Measurements from ENCODE around the gene HIC1. TPM values are rescaled to one million over a fixed set of nuclear protein-coding genes. Genes with fewer than 3 reads are reported as not detected.

The HIC1 gene
- total RNA-seq, 4 donors from 2014 or later, result 2.7 to 9.5 (median 4.9) TPM

- Histone ChIP-seq H3K27me3 (no peaks in the 10 kb centered on the region), H3K9me3 (no peaks in the 10 kb centered on the region), H3K36me3 (no peaks in the 10 kb centered on the region), H3K27ac (no peak overlapping the region), H3K4me3 (no peak overlapping the region), H3K4me1 (peaks cover 52% of the 10 kb centered on the region)
- TF ChIP-seq POLR2AphosphoS5 (IDR thresholded peaks at IDR 0.05) (no peak), POLR2A (IDR thresholded peaks at IDR 0.05) (no peak), EP300 (IDR thresholded peaks at IDR 0.05) (no peak)
- TF ChIP-seq, protein P1, sequence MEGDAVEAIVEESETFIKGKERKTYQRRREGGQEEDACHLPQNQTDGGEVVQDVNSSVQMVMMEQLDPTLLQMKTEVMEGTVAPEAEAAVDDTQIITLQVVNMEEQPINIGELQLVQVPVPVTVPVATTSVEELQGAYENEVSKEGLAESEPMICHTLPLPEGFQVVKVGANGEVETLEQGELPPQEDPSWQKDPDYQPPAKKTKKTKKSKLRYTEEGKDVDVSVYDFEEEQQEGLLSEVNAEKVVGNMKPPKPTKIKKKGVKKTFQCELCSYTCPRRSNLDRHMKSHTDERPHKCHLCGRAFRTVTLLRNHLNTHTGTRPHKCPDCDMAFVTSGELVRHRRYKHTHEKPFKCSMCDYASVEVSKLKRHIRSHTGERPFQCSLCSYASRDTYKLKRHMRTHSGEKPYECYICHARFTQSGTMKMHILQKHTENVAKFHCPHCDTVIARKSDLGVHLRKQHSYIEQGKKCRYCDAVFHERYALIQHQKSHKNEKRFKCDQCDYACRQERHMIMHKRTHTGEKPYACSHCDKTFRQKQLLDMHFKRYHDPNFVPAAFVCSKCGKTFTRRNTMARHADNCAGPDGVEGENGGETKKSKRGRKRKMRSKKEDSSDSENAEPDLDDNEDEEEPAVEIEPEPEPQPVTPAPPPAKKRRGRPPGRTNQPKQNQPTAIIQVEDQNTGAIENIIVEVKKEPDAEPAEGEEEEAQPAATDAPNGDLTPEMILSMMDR (IDR thresholded peaks at IDR 0.05), result no peak
- DNase-seq (ENCODE audit: low spot score in 2 of 2), result no peak
- 61% methylated on average over 5 of the region's 5 CpGs for WGBS
Measured at GRCh38 chr17:2093349-2093748, 38.4 kb downstream of the HIC1 start.

DNA sequence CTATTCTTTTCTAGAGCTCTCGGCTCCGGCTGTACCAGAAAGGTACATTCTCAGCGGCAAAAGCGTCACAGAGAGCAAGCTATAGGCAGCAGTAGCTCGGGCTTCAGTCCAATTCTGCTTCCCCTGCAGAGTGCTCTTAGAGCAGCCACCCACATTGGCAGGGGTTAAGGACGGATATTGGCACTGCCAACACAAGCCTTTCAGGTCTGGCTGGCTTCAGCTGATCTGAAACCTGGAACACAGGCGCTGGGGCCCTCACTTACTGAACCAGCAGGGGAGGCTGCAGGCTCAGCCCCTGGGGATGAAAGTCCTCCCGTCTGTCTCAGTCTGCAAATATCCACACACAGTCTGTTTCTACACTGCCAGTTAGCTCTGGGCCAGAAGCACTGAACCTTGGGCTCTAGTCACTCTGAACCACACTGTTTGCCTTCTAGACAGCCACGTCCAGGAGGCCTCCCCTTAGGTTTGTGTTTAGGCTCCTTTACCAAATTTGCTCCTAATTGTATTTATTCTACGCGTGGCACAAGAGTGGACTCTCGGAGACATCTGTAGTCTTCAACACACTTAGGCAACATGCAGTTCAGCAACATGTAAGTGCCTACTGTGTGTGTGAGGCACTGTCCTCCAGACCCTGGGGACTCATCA lies 40.1 kb downstream of the HIC1 start:
- Histone ChIP-seq H3K9me3 (no peaks in the 10 kb centered on the region), H3K4me3 (no peak overlapping the region), H3K4me1 (peaks cover 36% of the 10 kb centered on the region), H3K27ac (no peak overlapping the region), H3K36me3 (no peaks in the 10 kb centered on the region), H3K27me3 (no peaks in the 10 kb centered on the region)
- 65% methylated on average over 11 of the region's 12 CpGs for WGBS
- TF ChIP-seq EP300 (IDR thresholded peaks at IDR 0.05) (no peak), POLR2AphosphoS5 (IDR thresholded peaks at IDR 0.05) (peak in 2 of 3 donors; percentile 7 to 35)
- TF ChIP-seq, protein P1 (IDR thresholded peaks at IDR 0.05), result peak; percentile 43 to 71
- DNase-seq (ENCODE audit: low spot score in 2 of 2), result peak; percentile 71 to 87

DNA sequence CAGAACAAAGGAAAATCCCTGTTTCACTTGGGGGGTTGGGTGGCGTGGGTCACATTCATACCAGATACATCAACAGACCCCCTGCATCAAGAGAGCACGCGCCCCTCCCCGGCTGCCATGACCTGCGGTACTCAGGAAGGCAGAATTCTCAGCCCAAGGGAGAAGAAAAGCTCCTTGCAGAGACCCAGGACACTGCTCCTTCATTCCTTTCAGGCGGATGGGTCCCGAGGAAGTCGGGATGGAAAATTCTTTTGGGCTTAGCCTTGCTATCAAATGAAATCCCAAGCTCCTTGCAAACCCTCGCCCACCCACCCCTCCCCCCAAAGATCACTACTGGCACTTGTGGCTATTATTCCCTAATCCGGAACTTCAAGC lies 40.6 kb downstream of the HIC1 start:
- no peaks in the 10 kb centered on the region for H3K27me3 ChIP-seq
- 79% methylated on average over 10 of the region's 10 CpGs for WGBS
- DNase-seq (ENCODE audit: low spot score in 2 of 2), result no peak
- no peak for TF ChIP-seq EP300 (IDR thresholded peaks at IDR 0.05)
- TF ChIP-seq, protein P1 (IDR thresholded peaks at IDR 0.05), result no peak
- no peak for TF ChIP-seq POLR2AphosphoS5 (IDR thresholded peaks at IDR 0.05)
- no peak for TF ChIP-seq POLR2A (IDR thresholded peaks at IDR 0.05)
- no peak overlapping the region for H3K4me3 ChIP-seq
- H3K27ac ChIP-seq, result no peak overlapping the region
- H3K4me1 ChIP-seq, result peaks cover 31% of the 10 kb centered on the region
- no peaks in the 10 kb centered on the region for H3K9me3 ChIP-seq
- H3K36me3 ChIP-seq, result no peaks in the 10 kb centered on the region

- H3K36me3 ChIP-seq, result no peaks in the 10 kb centered on the region
- H3K4me1 ChIP-seq, result peaks cover 24% of the 10 kb centered on the region
- 55% methylated on average over 15 of the region's 15 CpGs for WGBS
- TF ChIP-seq EP300 (IDR thresholded peaks at IDR 0.05), result no peak
- TF ChIP-seq, protein P1 (IDR thresholded peaks at IDR 0.05), result no peak
- TF ChIP-seq POLR2A (IDR thresholded peaks at IDR 0.05), result no peak
- no peak for TF ChIP-seq POLR2AphosphoS5 (IDR thresholded peaks at IDR 0.05)
- no peaks in the 10 kb centered on the region for H3K27me3 ChIP-seq
- peak in 1 of 2 donors; percentile 79 for DNase-seq (ENCODE audit: low spot score in 2 of 2)
- no peak overlapping the region for H3K4me3 ChIP-seq
- no peak overlapping the region for H3K27ac ChIP-seq
- no peaks in the 10 kb centered on the region for H3K9me3 ChIP-seq
Measured at GRCh38 chr17:2101448-2102257, 46.8 kb downstream of the HIC1 start.

Data from suprapubic skin (tissue), 4 donors.